ENCODE data around the gene WDR90. TPM values are rescaled to one million over a fixed set of nuclear protein-coding genes. Genes with fewer than 3 reads are reported as not detected.

WDR90 gene
- total RNA-seq, 1 experiment from 2014 or later, result 147 TPM

GRCh38 chr16:708019-708418, 58.9 kb downstream of the WDR90 start:
- no peak for TF ChIP-seq CTCF (conservative IDR thresholded peaks at IDR 0.05; ENCODE audit: low read depth, low read length)
- TF ChIP-seq EZH2 (IDR thresholded peaks at IDR 0.05; ENCODE audit: borderline replicate concordance, low read depth, low read length, poor library complexity, severe bottlenecking), result no peak
- Histone ChIP-seq H3K4me1 (ENCODE audit: insufficient read depth, low read length, poor library complexity, severe bottlenecking) (no peaks in the 10 kb centered on the region), H3K9me3 (ENCODE audit: low read depth, low read length, poor library complexity, severe bottlenecking) (no peaks in the 10 kb centered on the region), H3K36me3 (ENCODE audit: insufficient read depth, low read length, poor library complexity, severe bottlenecking) (no peaks in the 10 kb centered on the region), H3K27ac (ENCODE audit: low read depth, low read length, poor library complexity, severe bottlenecking) (no peak overlapping the region), H3K4me3 (ENCODE audit: low read depth, low read length, poor library complexity, severe bottlenecking) (no peak overlapping the region), H3K27me3 (replicated peaks; ENCODE audit: insufficient read depth, low read depth, low read length, poor library complexity) (peaks cover 43% of the 10 kb centered on the region)
- intact Hi-C loops (cut with micrococcal nuclease; ENCODE audit: unreplicated experiment), result no loop called here
- CTCF ChIA-PET, result interaction anchor here (0.5 kb wide), 2 partner anchors 10 to 131 kb away, joined by 3 to 4 read pairs; no protein-coding TSS in a partner anchor
- POLR2A ChIA-PET (ENCODE audit: low non-redundant PET), result no interaction called here
- no peak for DNase-seq (ENCODE audit: low spot score)
- BruUV-seq (replicated peaks), result no TSS peak

- no peak overlapping the region for H3K27ac ChIP-seq (ENCODE audit: low read depth, low read length, poor library complexity, severe bottlenecking)
- no peaks in the 10 kb centered on the region for H3K4me1 ChIP-seq (ENCODE audit: insufficient read depth, low read length, poor library complexity, severe bottlenecking)
- BruUV-seq (replicated peaks), result no TSS peak
- intact Hi-C loops (cut with micrococcal nuclease; ENCODE audit: unreplicated experiment), result no loop called here
- POLR2A ChIA-PET (ENCODE audit: low non-redundant PET), result interaction anchor here (0.7 kb wide), 1 partner anchor 31 kb away, joined by 4 read pairs; no protein-coding TSS in a partner anchor
- no peak for DNase-seq (ENCODE audit: low spot score)
- CTCF ChIA-PET, result interaction anchor here (2.2 kb wide), 1 partner anchor 11 kb away, joined by 8 read pairs; no protein-coding TSS in a partner anchor
- peaks cover 34% of the 10 kb centered on the region for H3K27me3 ChIP-seq (replicated peaks; ENCODE audit: insufficient read depth, low read depth, low read length, poor library complexity)
- TF ChIP-seq CTCF (conservative IDR thresholded peaks at IDR 0.05; ENCODE audit: low read depth, low read length), result no peak
- TF ChIP-seq EZH2 (IDR thresholded peaks at IDR 0.05; ENCODE audit: borderline replicate concordance, low read depth, low read length, poor library complexity, severe bottlenecking), result no peak
- no peaks in the 10 kb centered on the region for H3K9me3 ChIP-seq (ENCODE audit: low read depth, low read length, poor library complexity, severe bottlenecking)
- no peaks in the 10 kb centered on the region for H3K36me3 ChIP-seq (ENCODE audit: insufficient read depth, low read length, poor library complexity, severe bottlenecking)
- no peak overlapping the region for H3K4me3 ChIP-seq (ENCODE audit: low read depth, low read length, poor library complexity, severe bottlenecking)
Observed at GRCh38 chr16:708959-709358, 59.8 kb downstream of the WDR90 start.

GRCh38 chr16:709566-710499, 60.7 kb downstream of the WDR90 start:
- no TSS peak for BruUV-seq (replicated peaks)
- Histone ChIP-seq H3K27ac (ENCODE audit: low read depth, low read length, poor library complexity, severe bottlenecking) (no peak overlapping the region), H3K4me1 (ENCODE audit: insufficient read depth, low read length, poor library complexity, severe bottlenecking) (no peaks in the 10 kb centered on the region), H3K27me3 (replicated peaks; ENCODE audit: insufficient read depth, low read depth, low read length, poor library complexity) (peaks cover 25% of the 10 kb centered on the region), H3K4me3 (ENCODE audit: low read depth, low read length, poor library complexity, severe bottlenecking) (no peak overlapping the region), H3K36me3 (ENCODE audit: insufficient read depth, low read length, poor library complexity, severe bottlenecking) (no peaks in the 10 kb centered on the region), H3K9me3 (ENCODE audit: low read depth, low read length, poor library complexity, severe bottlenecking) (no peaks in the 10 kb centered on the region)
- TF ChIP-seq CTCF (conservative IDR thresholded peaks at IDR 0.05; ENCODE audit: low read depth, low read length), result no peak
- TF ChIP-seq EZH2 (IDR thresholded peaks at IDR 0.05; ENCODE audit: borderline replicate concordance, low read depth, low read length, poor library complexity, severe bottlenecking), result no peak
- ChIA-PET CTCF (interaction anchor here (0.5 to 2.2 kb wide), 2 partner anchors 10 to 90 kb away, joined by 3 to 8 read pairs; no protein-coding TSS in a partner anchor), POLR2A (ENCODE audit: low non-redundant PET) (interaction anchor here (0.7 kb wide), 1 partner anchor 30 kb away, joined by 4 read pairs; no protein-coding TSS in a partner anchor)
- intact Hi-C loops (cut with micrococcal nuclease; ENCODE audit: unreplicated experiment), result loop anchor here (5.0 to 10.0 kb wide), 2 partner anchors 77 to 345 kb away; partner anchors contain the start of genes CHTF18 and RPUSD1
- DNase-seq (ENCODE audit: low spot score), result peak; percentile 87
